Body of pancreas (tissue), 4 donors: Measurements from ENCODE around the gene PLXDC2. TPM values are rescaled to one million over a fixed set of nuclear protein-coding genes. Genes with fewer than 3 reads are reported as not detected.

Experiments used
- ATAC-seq: fragments of 150-250 bp; one replicate; pipeline ENCODE4 v1.9.1; 2016
- DNase-seq, 4 donors: peaks; one replicate each; pipeline ENCODE4 v3.0.0-alpha.2; 2019
- H3K27ac ChIP-seq, 4 donors: fragments of 200-600 bp; sonication (generic); 1 replicate in 3 of 4; 2 replicates in 1 of 4; pipeline versions ENCODE4 v1.5.1 to v1.6.1; 2016 to 2019; ENCODE audit warnings: mild to moderate bottlenecking in 1 of 4, mixed read lengths in 1 of 4, moderate library complexity in 1 of 4
- H3K27me3 ChIP-seq, 2 donors: fragments of 200-600 bp; sonication (generic); one replicate each; pipeline ENCODE4 v1.6.0; 2016; ENCODE audit warnings: mild to moderate bottlenecking in 1 of 2
- H3K36me3 ChIP-seq, 2 donors: fragments of 200-600 bp; sonication (generic); replicated peaks in 1 of 2; 2 replicates each; pipeline ENCODE4 v1.5.1; 2016; ENCODE audit warnings: low read depth in 2 of 2; ENCODE audit not compliant: insufficient read depth in 1 of 2
- H3K4me1 ChIP-seq: fragments of 200-600 bp; sonication (generic); one replicate; pipeline ENCODE4 v1.6.0; 2016
- H3K4me3 ChIP-seq, 2 donors: fragments of 200-600 bp; sonication (generic); 1 replicate in 1 of 2; 2 replicates in 1 of 2; pipeline ENCODE4 v1.5.1; 2016 to 2019
- H3K9me3 ChIP-seq, 3 donors: fragments of 200-600 bp; sonication (generic); 1 replicate in 2 of 3; 2 replicates in 1 of 3; pipeline ENCODE4 v1.5.1; 2016
- CTCF ChIP-seq, 7 experiments: fragments of 450-650 bp in 4 of 7; fragments of 200-600 bp in 3 of 7; sonication (generic) in 3 of 7; IDR thresholded peaks; one replicate each; pipeline ENCODE4 v1.5.1; 2016 to 2019; ENCODE audit warnings: antibody characterized with exemption in 7 of 7
- POLR2A ChIP-seq, 3 donors: fragments of 450-650 bp; IDR thresholded peaks; one replicate each; pipeline ENCODE4 v1.6.1; 2016; ENCODE audit warnings: antibody characterized with exemption in 3 of 3, mild to moderate bottlenecking in 2 of 3
- WGBS, 2 donors: methylation state at CpG; one replicate each; pipeline ENCODE4 v1.1.5; 2017; 5-methylcytosine and 5-hydroxymethylcytosine counted together
- intact Hi-C: fragments of 100-400 bp; cut with DNase I; formaldehyde crosslinking; loops from one replicate; pipeline ENCODE4 v1.15.1; 2023
- total RNA-seq, 2 donors: library from RNA; depleted of rRNA; stranded (reverse); fragments of >200 nt; gene quantifications; one replicate each; pipeline ENCODE4 v1.1.0, GENCODE V29; 2016

Gene PLXDC2
- total RNA-seq, 2 donors from 2014 or later: 8.2 to 13.5 TPM

GRCh38 chr10:19932806-19933371, 116.7 kb downstream of the PLXDC2 start:
- H3K27ac ChIP-seq: no peak overlapping the region
- H3K4me3 ChIP-seq: no peak overlapping the region
- ATAC-seq (no peak), DNase-seq (no peak)
- no peak for TF ChIP-seq POLR2A (IDR thresholded peaks at IDR 0.05)
- H3K27me3 ChIP-seq: no peaks in the 10 kb centered on the region
- no peaks in the 10 kb centered on the region for H3K36me3 ChIP-seq
- no peaks in the 10 kb centered on the region for H3K9me3 ChIP-seq
- 76 to 78% methylated on average over 5 of the region's 5 CpGs for WGBS, 2 donors
- intact Hi-C loops: no loop called here
- H3K4me1 ChIP-seq: peaks cover 16% of the 10 kb centered on the region

DNA sequence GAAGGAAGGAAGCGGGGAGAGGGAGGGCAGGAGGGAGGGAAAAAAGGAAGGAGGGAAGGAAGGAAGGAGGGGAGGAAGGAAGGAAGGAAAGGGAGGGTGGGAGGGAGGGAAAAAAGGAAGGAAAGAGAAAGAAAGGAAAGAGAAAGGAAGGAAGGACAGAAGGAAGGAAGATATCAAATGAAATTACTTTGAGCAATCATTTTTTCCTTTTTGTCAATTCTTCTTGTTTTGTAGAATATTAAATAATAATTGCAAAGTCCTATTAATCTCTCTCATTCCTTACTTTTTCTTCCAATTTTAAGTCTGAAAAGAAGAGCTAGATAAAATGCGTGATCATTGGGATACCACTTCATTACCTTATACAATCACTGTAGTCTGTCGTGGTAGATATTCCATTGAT, 117.5 kb downstream of the PLXDC2 start:
- WGBS, 2 donors: 86 to 92% methylated on average over 3 of the region's 3 CpGs
- Histone ChIP-seq H3K4me1 (peaks cover 16% of the 10 kb centered on the region), H3K4me3 (no peak overlapping the region), H3K27ac (no peak overlapping the region), H3K27me3 (no peaks in the 10 kb centered on the region), H3K36me3 (no peaks in the 10 kb centered on the region), H3K9me3 (no peaks in the 10 kb centered on the region)
- TF ChIP-seq CTCF (IDR thresholded peaks at IDR 0.05) (no peak), POLR2A (IDR thresholded peaks at IDR 0.05) (no peak)
- intact Hi-C loops: no loop called here
- no peak for DNase-seq
- ATAC-seq: no peak

DNA sequence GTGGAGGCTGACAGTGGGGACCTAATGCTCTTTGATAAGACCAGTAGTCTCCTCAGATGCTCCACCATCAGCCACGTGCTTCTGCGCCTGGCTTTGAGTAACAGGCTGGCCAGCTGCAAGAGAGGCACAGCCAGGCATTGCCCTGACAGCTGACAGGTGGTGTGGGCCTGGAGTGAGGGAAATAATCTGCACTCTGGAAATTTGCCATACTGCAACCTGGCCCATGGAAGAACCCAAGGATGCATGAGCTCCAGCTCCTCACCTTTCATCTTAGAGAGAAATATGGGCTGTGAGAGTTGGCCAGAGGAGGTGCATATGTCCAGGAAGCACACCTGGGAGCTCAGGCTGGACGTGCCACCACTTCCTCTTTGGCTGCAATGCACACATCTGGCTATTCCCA, 118.9 kb downstream of the PLXDC2 start:
- ATAC-seq: no peak
- TF ChIP-seq POLR2A (IDR thresholded peaks at IDR 0.05) (no peak), CTCF (IDR thresholded peaks at IDR 0.05) (no peak)

GRCh38 chr10:19936289-19936688, 120.1 kb downstream of the PLXDC2 start:
- no peak for ATAC-seq
- no peak for DNase-seq
- Histone ChIP-seq H3K27me3 (no peaks in the 10 kb centered on the region), H3K4me3 (no peak overlapping the region), H3K36me3 (no peaks in the 10 kb centered on the region), H3K27ac (no peak overlapping the region), H3K9me3 (no peaks in the 10 kb centered on the region), H3K4me1 (peaks cover 11% of the 10 kb centered on the region)
- intact Hi-C loops: no loop called here
- no peak for TF ChIP-seq POLR2A (IDR thresholded peaks at IDR 0.05)
- TF ChIP-seq CTCF (IDR thresholded peaks at IDR 0.05): no peak
- 86 to 89% methylated on average over 2 of the region's 2 CpGs for WGBS, 2 donors

More for the DNA sequence above, 118.9 kb downstream of the PLXDC2 start:
- intact Hi-C loops: no loop called here
- Histone ChIP-seq H3K27me3 (no peaks in the 10 kb centered on the region), H3K36me3 (no peaks in the 10 kb centered on the region), H3K9me3 (no peaks in the 10 kb centered on the region), H3K27ac (no peak overlapping the region), H3K4me1 (peaks cover 16% of the 10 kb centered on the region), H3K4me3 (no peak overlapping the region)
- WGBS, 2 donors: 34 to 53% methylated on average over 2 to 3 of the region's 3 CpGs
- DNase-seq: no peak

DNA sequence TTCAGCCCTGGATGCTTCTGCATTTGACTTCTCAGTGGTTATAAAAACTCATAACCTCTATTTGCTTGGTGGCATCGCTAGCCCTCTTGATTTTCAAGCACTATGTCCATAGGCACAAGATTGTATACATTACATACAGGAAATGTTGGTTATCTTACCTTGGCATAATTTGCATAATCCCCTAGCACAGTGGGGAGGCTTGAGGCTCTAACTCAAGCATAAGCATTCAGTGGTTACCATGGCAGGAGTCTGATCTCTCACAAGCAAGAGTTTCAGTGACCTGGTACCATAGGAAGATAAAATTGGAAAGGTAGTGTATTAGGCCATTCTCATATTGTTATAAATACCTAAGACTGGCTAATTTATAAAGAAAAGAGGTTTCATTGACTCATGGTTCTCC, 121.8 kb downstream of the PLXDC2 start:
- Histone ChIP-seq H3K27me3 (no peaks in the 10 kb centered on the region), H3K4me3 (no peak overlapping the region), H3K36me3 (no peaks in the 10 kb centered on the region), H3K4me1 (no peaks in the 10 kb centered on the region), H3K9me3 (no peaks in the 10 kb centered on the region), H3K27ac (no peak overlapping the region)
- no peak for ATAC-seq
- WGBS, 2 donors: 79 to 95% methylated on average over 1 of the region's 1 CpG
- no peak for DNase-seq
- TF ChIP-seq POLR2A (IDR thresholded peaks at IDR 0.05): no peak
- TF ChIP-seq CTCF (IDR thresholded peaks at IDR 0.05): no peak
- intact Hi-C loops: no loop called here
